Vagina (tissue), 2 donors: Measurements from ENCODE around the gene OR4S1.
"Not testable (repeated sequence)": the region's sequence is repeated elsewhere in the genome, so short reads cannot be mapped to it uniquely, and the experiment has no call there.

Source experiments
- CTCF ChIP-seq, 3 experiments: fragments of 450-650 bp in 2 of 3; fragments of 200-600 bp in 1 of 3; sonication (generic) in 1 of 3; IDR thresholded peaks; one replicate each; pipeline ENCODE4 v1.5.1; 2017 to 2019; ENCODE audit warnings: antibody characterized with exemption in 3 of 3, mild to moderate bottlenecking in 2 of 3, moderate library complexity in 2 of 3
- POLR2A ChIP-seq, 2 donors: fragments of 450-650 bp; IDR thresholded peaks; one replicate each; pipeline ENCODE4 v1.6.1; 2017; ENCODE audit warnings: antibody characterized with exemption in 2 of 2, mild to moderate bottlenecking in 2 of 2, moderate library complexity in 2 of 2
- POLR2AphosphoS5 ChIP-seq, 2 donors: sonication (generic); formaldehyde crosslinking; IDR thresholded peaks; one replicate each; pipeline ENCODE4 v1.9.0; 2017; ENCODE audit warnings: antibody characterized with exemption in 2 of 2, mild to moderate bottlenecking in 2 of 2, low read depth in 1 of 2; ENCODE audit not compliant: insufficient read depth in 1 of 2

GRCh38 chr11:48342505-48342904 lies 36.5 kb downstream of the OR4S1 start:
- not testable (repeated sequence) for TF ChIP-seq POLR2A (IDR thresholded peaks at IDR 0.05); POLR2AphosphoS5 (IDR thresholded peaks at IDR 0.05; ENCODE audit: insufficient read depth in 1 of 2, low read depth in 1 of 2); CTCF (IDR thresholded peaks at IDR 0.05)
